HG03558 (cell line): ENCODE data around the gene MLYCD.

Source experiments
- ATAC-seq: cut with Tn5 transposase; IDR thresholded peaks from one replicate; pipeline ENCODE4 v1.9.1; 2021; ENCODE audit warnings: moderate number of reproducible peaks; ENCODE audit not compliant: unreplicated experiment; ENCODE audit errors: extremely low read depth

Gene MLYCD

GRCh38 chr16:83898463-83899271 is at the start of gene MLYCD:
Gene MLYCD, plus strand, starts transcription at chr16:83899115. Its CDS starts 30 bp downstream, at chr16:83899145.
- ATAC-seq = peak; percentile 54

GRCh38 chr16:83849421-83849820 is 49.5 kb upstream of the MLYCD start:
- no peak for ATAC-seq

GRCh38 chr16:83850947-83851346 is 48.0 kb upstream of the MLYCD start:
- no peak for ATAC-seq

GRCh38 chr16:83851473-83851872 is 47.4 kb upstream of the MLYCD start:
- no peak for ATAC-seq

GRCh38 chr16:83852774-83853173 is 46.1 kb upstream of the MLYCD start:
- ATAC-seq = no peak

- no peak for ATAC-seq
Measured at GRCh38 chr16:83853834-83854233, 45.1 kb upstream of the MLYCD start.

GRCh38 chr16:83854420-83854819 is 44.5 kb upstream of the MLYCD start:
- ATAC-seq = no peak

- no peak for ATAC-seq
Measured at GRCh38 chr16:83856792-83857191, 42.1 kb upstream of the MLYCD start.

- no peak for ATAC-seq
Measured at GRCh38 chr16:83859265-83859664, 39.6 kb upstream of the MLYCD start.

GRCh38 chr16:83862661-83863060 is 36.3 kb upstream of the MLYCD start:
- no peak for ATAC-seq

- ATAC-seq = no peak
Measured at GRCh38 chr16:83863682-83864081, 35.2 kb upstream of the MLYCD start.

- ATAC-seq = no peak
Measured at GRCh38 chr16:83870830-83871229, 28.1 kb upstream of the MLYCD start.

GRCh38 chr16:83878838-83879237 is 20.1 kb upstream of the MLYCD start:
- ATAC-seq = no peak

- no peak for ATAC-seq
Measured at GRCh38 chr16:83882163-83882885, 16.6 kb upstream of the MLYCD start.

GRCh38 chr16:83886199-83886971 is 12.5 kb upstream of the MLYCD start:
- no peak for ATAC-seq

- no peak for ATAC-seq
Measured at GRCh38 chr16:83887080-83887479, 11.8 kb upstream of the MLYCD start.

GRCh38 chr16:83887564-83887963 is 11.4 kb upstream of the MLYCD start:
- ATAC-seq = no peak

GRCh38 chr16:83888672-83889044 is 10.3 kb upstream of the MLYCD start:
- ATAC-seq = no peak

GRCh38 chr16:83890359-83890758 is 8.6 kb upstream of the MLYCD start:
- no peak for ATAC-seq

- no peak for ATAC-seq
Measured at GRCh38 chr16:83891742-83892141, 7.2 kb upstream of the MLYCD start.

GRCh38 chr16:83895243-83895642 is 3.7 kb upstream of the MLYCD start:
- ATAC-seq = no peak
